BLaER1 treated with 17β-estradiol and CSF1 and Interleukin-3, amounts not matched to agents 10 nM and 100 nM (cell line): Measurements from ENCODE around the gene GPR146.

Source experiments
- H3K27ac ChIP-seq, 11 experiments: shearing (Covaris generic); formaldehyde crosslinking; 2 replicates each; pipeline ENCODE4 v1.8.1; 2022
- H3K27me3 ChIP-seq, 11 experiments: shearing (Covaris generic); formaldehyde crosslinking; 2 replicates each; pipeline ENCODE4 v1.8.1; 2022
- H3K36me3 ChIP-seq, 11 experiments: shearing (Covaris generic); formaldehyde crosslinking; 2 replicates each; pipeline ENCODE4 v1.8.1; 2022
- H3K4me1 ChIP-seq, 10 experiments: shearing (Covaris generic); formaldehyde crosslinking; 2 replicates each; pipeline ENCODE4 v1.8.1; 2022
- H3K4me2 ChIP-seq, 11 experiments: shearing (Covaris generic); formaldehyde crosslinking; 2 replicates each; pipeline ENCODE4 v1.8.1; 2022
- H3K4me3 ChIP-seq, 10 experiments: shearing (Covaris generic); formaldehyde crosslinking; 2 replicates each; pipeline ENCODE4 v1.8.1; 2022
- H3K9ac ChIP-seq, 11 experiments: shearing (Covaris generic); formaldehyde crosslinking; 2 replicates each; pipeline ENCODE4 v1.8.1; 2022
- H3K9me3 ChIP-seq, 11 experiments: shearing (Covaris generic); formaldehyde crosslinking; replicated peaks in 1 of 11; 2 replicates each; pipeline ENCODE4 v1.8.1; 2022
- H4K20me1 ChIP-seq, 11 experiments: shearing (Covaris generic); formaldehyde crosslinking; 2 replicates each; pipeline ENCODE4 v1.8.1; 2022
- Cebpa-rat ChIP-seq, 11 experiments: shearing (Covaris generic); IDR thresholded peaks; 2 replicates each; pipeline ENCODE4 v1.8.1; 2022

GPR146 gene

GRCh38 chr7:1049006-1049741, 4.8 kb downstream of the GPR146 start:
- Histone ChIP-seq H3K4me1 (peaks cover 87 to 98% (median 97%) of the 10 kb centered on the region in 10 experiments), H4K20me1 (peaks cover 0 to 79% (median 50%) of the 10 kb centered on the region in 11 experiments; a peak in 16 of 22 replicates), H3K9me3 (no peaks in the 10 kb centered on the region), H3K36me3 (no peaks in the 10 kb centered on the region), H3K27ac (peak overlapping the region in 9 of 11 experiments; percentile 18 to 63 (median 32); a peak in 13 of 22 replicates), H3K4me2 (peak overlapping the region; percentile 94 to 100 (median 100)), H3K27me3 (no peaks in the 10 kb centered on the region; a peak in 2 of 22 replicates), H3K4me3 (peak overlapping the region in 2 of 10 experiments; percentile 8 to 19; a peak in 1 of 20 replicates), H3K9ac (peak overlapping the region in 10 of 11 experiments; percentile 9 to 65 (median 40); a peak in 16 of 22 replicates)
- TF ChIP-seq Cebpa-rat (IDR thresholded peaks at IDR 0.05), result no peak

GRCh38 chr7:1049801-1050200, 5.5 kb downstream of the GPR146 start:
- Histone ChIP-seq H3K9me3 (no peaks in the 10 kb centered on the region), H3K27me3 (peaks cover 0 to 6% (median 0%) of the 10 kb centered on the region in 11 experiments; a peak in 4 of 22 replicates), H3K27ac (peak overlapping the region in 9 of 11 experiments; percentile 18 to 63 (median 32); a peak in 15 of 22 replicates), H3K36me3 (no peaks in the 10 kb centered on the region), H3K9ac (peak overlapping the region in 10 of 11 experiments; percentile 9 to 65 (median 40); a peak in 16 of 22 replicates), H3K4me2 (peak overlapping the region; percentile 94 to 100 (median 100)), H4K20me1 (peaks cover 0 to 81% (median 46%) of the 10 kb centered on the region in 11 experiments; a peak in 16 of 22 replicates), H3K4me1 (peaks cover 92 to 100% (median 100%) of the 10 kb centered on the region in 10 experiments), H3K4me3 (peak overlapping the region in 2 of 10 experiments; percentile 8 to 19; a peak in 1 of 20 replicates)
- no peak for TF ChIP-seq Cebpa-rat (IDR thresholded peaks at IDR 0.05)

- H3K4me2 ChIP-seq, result peak overlapping the region; percentile 94 to 100 (median 100)
- no peak for TF ChIP-seq Cebpa-rat (IDR thresholded peaks at IDR 0.05)
- H3K27me3 ChIP-seq, result peaks cover 0 to 12% (median 0%) of the 10 kb centered on the region in 11 experiments; a peak in 4 of 22 replicates
- peaks cover 0 to 81% (median 43%) of the 10 kb centered on the region in 11 experiments; a peak in 16 of 22 replicates for H4K20me1 ChIP-seq
- peak overlapping the region in 7 of 11 experiments; percentile 18 to 63 (median 34); a peak in 12 of 22 replicates for H3K27ac ChIP-seq
- no peak overlapping the region; a peak in 1 of 20 replicates for H3K4me3 ChIP-seq
- peak overlapping the region in 9 of 11 experiments; percentile 9 to 65 (median 41); a peak in 13 of 22 replicates for H3K9ac ChIP-seq
- H3K4me1 ChIP-seq, result peaks cover 92 to 100% (median 100%) of the 10 kb centered on the region in 10 experiments
- H3K36me3 ChIP-seq, result no peaks in the 10 kb centered on the region
- H3K9me3 ChIP-seq, result no peaks in the 10 kb centered on the region
These were observed 6.0 kb downstream of the GPR146 start for GRCh38 chr7:1050254-1050906.

GRCh38 chr7:1050956-1051690, 6.8 kb downstream of the GPR146 start:
- no peaks in the 10 kb centered on the region for H3K9me3 ChIP-seq
- peaks cover 92 to 100% (median 100%) of the 10 kb centered on the region in 10 experiments for H3K4me1 ChIP-seq
- H3K4me3 ChIP-seq, result no peak overlapping the region
- peak overlapping the region in 4 of 11 experiments; percentile 23 to 84 (median 35); a peak in 6 of 22 replicates for H3K27ac ChIP-seq
- peak overlapping the region in 4 of 11 experiments; percentile 4 to 65 (median 62); a peak in 5 of 22 replicates for H3K9ac ChIP-seq
- H3K4me2 ChIP-seq, result peak overlapping the region; percentile 94 to 100 (median 100); a peak in 21 of 22 replicates
- peaks cover 0 to 81% (median 42%) of the 10 kb centered on the region in 11 experiments; a peak in 16 of 22 replicates for H4K20me1 ChIP-seq
- H3K27me3 ChIP-seq, result peaks cover 0 to 16% (median 0%) of the 10 kb centered on the region in 11 experiments; a peak in 4 of 22 replicates
- no peaks in the 10 kb centered on the region for H3K36me3 ChIP-seq
- TF ChIP-seq Cebpa-rat (IDR thresholded peaks at IDR 0.05), result no peak

GRCh38 chr7:1052031-1052818, 7.9 kb downstream of the GPR146 start:
- Histone ChIP-seq H3K4me3 (no peak overlapping the region; a peak in 1 of 20 replicates), H3K9ac (peak overlapping the region in 10 of 11 experiments; percentile 27 to 85 (median 60); a peak in 19 of 22 replicates), H3K9me3 (no peaks in the 10 kb centered on the region), H4K20me1 (peaks cover 0 to 78% (median 31%) of the 10 kb centered on the region in 11 experiments; a peak in 15 of 22 replicates), H3K27ac (peak overlapping the region; percentile 41 to 92 (median 67); a peak in 20 of 22 replicates), H3K36me3 (peaks cover 0 to 2% (median 0%) of the 10 kb centered on the region in 11 experiments; a peak in 3 of 22 replicates), H3K4me1 (peaks cover 91 to 100% (median 99%) of the 10 kb centered on the region in 10 experiments), H3K4me2 (peak overlapping the region; percentile 86 to 100 (median 100)), H3K27me3 (peaks cover 0 to 20% (median 0%) of the 10 kb centered on the region in 11 experiments; a peak in 4 of 22 replicates)
- no peak for TF ChIP-seq Cebpa-rat (IDR thresholded peaks at IDR 0.05)

- H3K4me3 ChIP-seq, result no peak overlapping the region; a peak in 1 of 20 replicates
- peaks cover 0 to 20% (median 0%) of the 10 kb centered on the region in 11 experiments; a peak in 4 of 22 replicates for H3K27me3 ChIP-seq
- peak overlapping the region; percentile 41 to 92 (median 67); a peak in 21 of 22 replicates for H3K27ac ChIP-seq
- H3K9me3 ChIP-seq, result no peaks in the 10 kb centered on the region
- peaks cover 91 to 100% (median 99%) of the 10 kb centered on the region in 10 experiments for H3K4me1 ChIP-seq
- peak overlapping the region in 10 of 11 experiments; percentile 27 to 85 (median 60); a peak in 19 of 22 replicates for H3K9ac ChIP-seq
- peaks cover 0 to 9% (median 5%) of the 10 kb centered on the region in 11 experiments; a peak in 14 of 22 replicates for H3K36me3 ChIP-seq
- H4K20me1 ChIP-seq, result peaks cover 0 to 78% (median 31%) of the 10 kb centered on the region in 11 experiments; a peak in 15 of 22 replicates
- no peak for TF ChIP-seq Cebpa-rat (IDR thresholded peaks at IDR 0.05)
- H3K4me2 ChIP-seq, result peak overlapping the region; percentile 86 to 100 (median 100)
These were observed 8.7 kb downstream of the GPR146 start for GRCh38 chr7:1053002-1053411.

GRCh38 chr7:1053816-1054370, 9.5 kb downstream of the GPR146 start:
- Histone ChIP-seq H3K27me3 (peaks cover 0 to 20% (median 0%) of the 10 kb centered on the region in 11 experiments; a peak in 4 of 22 replicates), H3K4me2 (peak overlapping the region; percentile 86 to 100 (median 100)), H3K36me3 (peaks cover 0 to 15% (median 10%) of the 10 kb centered on the region in 11 experiments; a peak in 14 of 22 replicates), H3K27ac (peak overlapping the region in 7 of 11 experiments; percentile 11 to 92 (median 84); a peak in 11 of 22 replicates), H3K4me3 (peak overlapping the region in 3 of 10 experiments; percentile 6 to 56 (median 9); a peak in 1 of 20 replicates), H3K9ac (peak overlapping the region in 9 of 11 experiments; percentile 17 to 85 (median 78); a peak in 14 of 22 replicates), H3K9me3 (no peaks in the 10 kb centered on the region), H3K4me1 (peaks cover 91 to 100% (median 99%) of the 10 kb centered on the region in 10 experiments), H4K20me1 (peaks cover 0 to 78% (median 32%) of the 10 kb centered on the region in 11 experiments; a peak in 15 of 22 replicates)
- TF ChIP-seq Cebpa-rat (IDR thresholded peaks at IDR 0.05), result no peak
